ENCODE measurements around the gene SEC24B.
"Not testable (repeated sequence)": the region's sequence is repeated elsewhere in the genome, so short reads cannot be mapped to it uniquely, and the experiment has no call there.

Gene SEC24B

DNA sequence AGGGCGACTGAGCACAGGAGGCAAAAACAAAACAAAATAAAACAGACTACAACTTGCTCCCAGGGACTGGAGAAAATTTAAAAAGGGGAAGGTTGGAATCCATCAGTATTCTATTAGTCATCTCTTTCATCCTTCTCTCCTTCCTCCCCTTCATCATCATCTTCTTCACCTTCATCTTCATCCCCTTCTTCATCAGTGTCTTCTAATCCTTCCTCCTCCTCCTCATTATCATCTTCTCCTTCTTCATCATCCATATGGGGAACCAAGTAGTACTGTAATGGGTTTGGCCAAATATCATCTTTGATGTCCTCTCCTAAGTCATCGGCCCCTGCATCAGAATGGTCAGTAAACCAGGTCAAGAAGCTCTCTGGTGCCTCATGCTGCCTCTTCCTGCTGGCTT lies 119.5 kb downstream of the SEC24B start:
- DNase-seq (ENCODE audit: low read depth, low spot score): no peak
- TF ChIP-seq, protein P1, sequence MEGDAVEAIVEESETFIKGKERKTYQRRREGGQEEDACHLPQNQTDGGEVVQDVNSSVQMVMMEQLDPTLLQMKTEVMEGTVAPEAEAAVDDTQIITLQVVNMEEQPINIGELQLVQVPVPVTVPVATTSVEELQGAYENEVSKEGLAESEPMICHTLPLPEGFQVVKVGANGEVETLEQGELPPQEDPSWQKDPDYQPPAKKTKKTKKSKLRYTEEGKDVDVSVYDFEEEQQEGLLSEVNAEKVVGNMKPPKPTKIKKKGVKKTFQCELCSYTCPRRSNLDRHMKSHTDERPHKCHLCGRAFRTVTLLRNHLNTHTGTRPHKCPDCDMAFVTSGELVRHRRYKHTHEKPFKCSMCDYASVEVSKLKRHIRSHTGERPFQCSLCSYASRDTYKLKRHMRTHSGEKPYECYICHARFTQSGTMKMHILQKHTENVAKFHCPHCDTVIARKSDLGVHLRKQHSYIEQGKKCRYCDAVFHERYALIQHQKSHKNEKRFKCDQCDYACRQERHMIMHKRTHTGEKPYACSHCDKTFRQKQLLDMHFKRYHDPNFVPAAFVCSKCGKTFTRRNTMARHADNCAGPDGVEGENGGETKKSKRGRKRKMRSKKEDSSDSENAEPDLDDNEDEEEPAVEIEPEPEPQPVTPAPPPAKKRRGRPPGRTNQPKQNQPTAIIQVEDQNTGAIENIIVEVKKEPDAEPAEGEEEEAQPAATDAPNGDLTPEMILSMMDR (IDR thresholded peaks at IDR 0.05; ENCODE audit: low read depth, low read length): no peak
- no peak overlapping the region for H3K4me3 ChIP-seq (ENCODE audit: low read depth, low read length)
- in situ Hi-C loops (cut with HindIII; ENCODE audit: low sequenced_read_pairs): no loop called here

DNA sequence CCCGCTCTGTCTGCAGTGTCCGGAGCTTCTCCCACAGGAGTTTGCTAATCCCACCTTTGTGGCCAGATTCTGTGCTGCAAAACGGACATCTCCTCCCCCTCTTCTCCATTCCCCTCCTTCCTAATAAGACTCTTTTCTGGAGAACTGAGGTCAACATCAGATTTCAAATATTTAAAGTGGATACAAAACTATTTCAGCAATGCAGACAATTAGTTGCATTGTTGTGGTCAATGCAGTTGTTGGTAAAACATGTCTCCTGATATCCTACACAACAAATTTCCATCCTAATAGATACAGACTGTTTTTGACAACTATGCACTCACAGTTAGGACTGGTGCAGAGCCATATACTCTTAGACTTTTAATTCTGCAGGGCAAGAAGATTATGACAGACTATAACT lies 121.4 kb downstream of the SEC24B start:
- TF ChIP-seq, protein P1 (IDR thresholded peaks at IDR 0.05; ENCODE audit: low read depth, low read length): no peak
- in situ Hi-C loops (cut with HindIII; ENCODE audit: low sequenced_read_pairs): no loop called here
- DNase-seq (ENCODE audit: low read depth, low spot score): no peak
- no peak overlapping the region for H3K4me3 ChIP-seq (ENCODE audit: low read depth, low read length)

DNA sequence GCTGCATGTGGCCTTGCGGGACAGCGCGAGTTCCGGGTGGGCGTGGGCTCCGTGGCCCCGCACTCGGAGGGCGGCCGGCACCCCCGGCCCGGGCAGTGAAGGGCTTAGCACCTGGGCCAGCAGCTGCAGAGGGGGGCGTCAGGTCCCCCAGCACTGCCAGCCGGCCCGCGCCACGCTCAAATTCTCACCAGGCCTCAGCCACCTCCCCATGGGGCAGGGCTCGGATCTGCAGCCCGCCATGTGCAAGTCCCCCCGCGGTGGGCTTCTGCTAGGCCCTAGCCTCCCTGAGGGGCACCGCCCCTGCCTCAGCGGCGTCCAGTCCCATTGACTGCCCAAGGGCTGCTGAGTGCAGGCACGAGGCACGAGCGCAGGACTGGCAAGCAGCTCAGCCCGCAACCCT lies 123.8 kb downstream of the SEC24B start:
- TF ChIP-seq, protein P1 (IDR thresholded peaks at IDR 0.05; ENCODE audit: low read depth, low read length): no peak
- no peak overlapping the region for H3K4me3 ChIP-seq (ENCODE audit: low read depth, low read length)
- in situ Hi-C loops (cut with HindIII; ENCODE audit: low sequenced_read_pairs): no loop called here
- no peak for DNase-seq (ENCODE audit: low read depth, low spot score)

DNA sequence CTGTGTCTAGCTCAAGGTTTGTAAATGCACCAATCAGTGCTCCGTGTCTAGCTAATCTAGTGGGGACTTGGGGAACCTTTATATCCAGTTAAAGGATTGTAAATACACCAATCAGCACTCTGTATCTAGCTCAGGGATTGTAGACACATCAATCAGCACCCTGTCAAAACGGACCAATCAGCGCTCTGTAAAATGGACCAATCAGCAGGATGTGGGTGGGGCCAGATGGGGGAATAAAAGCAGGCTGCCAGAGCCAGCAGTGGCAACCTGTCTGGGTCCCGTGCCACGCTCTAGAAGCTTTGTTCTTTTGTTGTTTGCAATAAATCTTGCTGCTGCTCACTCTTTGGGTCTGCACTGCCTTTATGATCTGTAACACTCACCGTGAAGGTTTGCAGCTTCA lies 124.5 kb downstream of the SEC24B start:
- in situ Hi-C loops (cut with HindIII; ENCODE audit: low sequenced_read_pairs); H3K4me3 ChIP-seq (ENCODE audit: low read depth, low read length); DNase-seq (ENCODE audit: low read depth, low spot score): not testable (repeated sequence)

DNA sequence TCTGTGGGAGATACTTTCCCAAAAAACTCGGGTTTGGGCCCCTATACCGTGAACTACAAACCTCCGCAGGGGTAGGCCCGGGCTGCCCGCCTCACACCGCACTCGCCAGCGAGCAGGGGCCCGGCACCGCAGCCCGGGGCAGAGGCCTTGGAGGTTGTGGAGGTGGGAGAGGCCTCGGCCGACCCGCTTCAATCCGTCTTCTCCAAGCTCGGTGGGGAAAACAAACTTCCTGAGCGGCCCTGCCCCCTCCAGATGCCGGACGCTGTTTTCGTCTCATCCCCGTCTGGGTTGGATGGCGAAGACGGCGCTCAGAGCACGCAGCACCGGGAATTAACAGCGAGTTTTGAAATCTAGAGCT lies 126.0 kb downstream of the SEC24B start:
- TF ChIP-seq, protein P1 (IDR thresholded peaks at IDR 0.05; ENCODE audit: low read depth, low read length): no peak
- H3K4me3 ChIP-seq (ENCODE audit: low read depth, low read length): peak overlapping the region; percentile 77
- in situ Hi-C loops (cut with HindIII; ENCODE audit: low sequenced_read_pairs): no loop called here
- no peak for DNase-seq (ENCODE audit: low read depth, low spot score)

DNA sequence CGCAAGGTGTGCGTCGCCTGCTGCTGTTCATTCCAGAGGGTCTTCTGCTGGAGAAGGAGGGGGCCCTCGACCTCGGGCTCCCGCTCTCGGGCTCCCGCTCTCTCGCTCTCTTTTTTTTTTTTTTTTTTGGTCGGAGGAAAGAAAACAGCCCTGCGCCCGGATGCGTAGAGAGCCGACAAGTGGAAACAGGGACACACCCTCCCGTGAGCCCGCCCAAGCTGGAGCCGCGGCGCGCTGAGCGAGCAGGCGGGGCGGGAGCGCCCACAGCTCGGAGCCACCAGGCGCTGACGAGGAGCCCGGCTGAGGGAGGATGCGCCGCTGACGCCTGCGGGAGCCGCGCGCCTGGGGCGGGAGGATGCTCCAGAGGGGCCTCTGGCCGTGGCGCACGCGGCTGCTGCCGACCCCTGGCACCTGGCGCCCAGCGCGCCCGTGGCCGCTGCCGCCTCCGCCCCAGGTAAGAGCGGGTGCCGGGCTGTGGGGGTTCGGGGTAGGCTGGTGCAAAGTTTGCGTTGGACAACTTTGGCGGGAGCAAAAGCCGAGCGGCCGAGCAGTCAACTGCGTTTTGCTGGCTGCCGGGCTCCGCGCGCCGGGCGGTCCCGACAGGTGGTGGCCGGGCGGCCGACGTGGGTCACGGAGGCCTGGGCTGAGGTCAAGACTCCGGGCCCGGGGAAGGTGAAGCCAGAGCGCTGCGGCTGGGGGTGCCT lies 126.5 kb downstream of the SEC24B start, which contains the start of gene MCUB:
Gene MCUB (plus strand): TSS at position 264 of the 704 bp plus-strand sequence. CDS start 92 bp downstream, at position 356.
- TF ChIP-seq, protein P1 (IDR thresholded peaks at IDR 0.05; ENCODE audit: low read depth, low read length): no peak
- H3K4me3 ChIP-seq (ENCODE audit: low read depth, low read length): peak within 1 kb of the TSS; percentile 77
- in situ Hi-C loops (cut with HindIII; ENCODE audit: low sequenced_read_pairs): no loop called here
- peak; percentile 89 for DNase-seq (ENCODE audit: low read depth, low spot score)

DNA sequence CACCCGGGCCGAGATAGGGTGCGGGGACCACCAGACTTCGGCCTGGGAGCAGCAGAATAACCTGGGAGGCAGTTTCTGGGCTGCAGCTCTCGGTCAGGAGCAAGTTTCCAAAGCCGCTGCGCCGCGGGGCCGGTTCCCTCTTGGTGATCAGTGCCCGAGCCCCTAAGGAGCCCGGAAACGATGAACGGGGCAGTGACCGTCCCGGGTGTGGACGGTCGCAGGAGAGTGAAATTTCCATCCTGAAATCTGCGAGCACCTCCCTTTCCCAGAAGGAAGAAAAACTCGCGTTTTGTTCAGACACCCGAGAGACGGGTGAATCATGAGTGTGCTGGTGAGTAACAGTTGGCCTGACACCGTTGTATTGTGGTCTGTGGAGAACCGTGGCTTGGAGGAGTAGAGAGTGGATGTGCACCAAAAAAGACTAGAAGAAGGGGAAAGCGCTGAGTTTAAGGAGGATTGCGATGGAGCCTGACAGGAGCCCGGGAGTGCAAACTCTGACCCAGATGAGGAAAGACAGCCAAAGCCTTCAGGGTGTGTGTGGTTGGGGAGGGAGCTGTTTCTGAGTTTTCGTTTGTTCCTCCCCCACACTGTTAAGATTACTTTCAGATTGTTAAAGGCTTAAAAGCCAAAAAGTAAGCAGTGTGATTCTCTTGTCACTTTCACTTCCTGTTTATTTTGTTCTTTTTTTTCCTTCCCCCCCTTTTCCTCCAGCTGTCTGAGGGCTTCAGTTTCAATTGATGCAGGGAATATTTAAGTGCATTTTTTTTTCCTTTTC lies 127.3 kb downstream of the SEC24B start:
- peak; percentile 82 for DNase-seq (ENCODE audit: low read depth, low spot score)
- H3K4me3 ChIP-seq (ENCODE audit: low read depth, low read length): peak overlapping the region; percentile 77
- in situ Hi-C loops (cut with HindIII; ENCODE audit: low sequenced_read_pairs): no loop called here
- TF ChIP-seq, protein P1 (IDR thresholded peaks at IDR 0.05; ENCODE audit: low read depth, low read length): no peak

Data from astrocyte of the spinal cord (primary cell).